Stomach smooth muscle (tissue), 2 donors: ENCODE results near the gene GFPT2.

ENCODE experiments used
- H3K27ac ChIP-seq: one replicate; pipeline ENCODE4 v1.7.0; 2013; ENCODE audit warnings: mild to moderate bottlenecking, low read length, inconsistent platforms
- H3K27me3 ChIP-seq, 2 donors: one replicate each; pipeline ENCODE4 v1.7.0; 2013; ENCODE audit warnings: low read length in 2 of 2; ENCODE audit not compliant: insufficient read depth in 2 of 2, control insufficient read depth in 1 of 2
- H3K36me3 ChIP-seq, 2 donors: one replicate each; pipeline ENCODE4 v1.7.0; 2013; ENCODE audit warnings: low read length in 2 of 2; ENCODE audit not compliant: control insufficient read depth in 2 of 2, insufficient read depth in 2 of 2
- H3K4me1 ChIP-seq: one replicate; pipeline ENCODE4 v1.7.0; 2013; ENCODE audit warnings: low read length; ENCODE audit not compliant: control insufficient read depth, insufficient read depth
- H3K4me3 ChIP-seq, 2 donors: one replicate each; pipeline ENCODE4 v1.7.0; 2013; ENCODE audit warnings: low read length in 2 of 2
- H3K9ac ChIP-seq, 2 donors: one replicate each; pipeline ENCODE4 v1.7.0; 2013; ENCODE audit warnings: low read length in 2 of 2, mild to moderate bottlenecking in 1 of 2
- H3K9me3 ChIP-seq, 2 donors: one replicate each; pipeline ENCODE4 v1.7.0; 2013; ENCODE audit warnings: low read length in 2 of 2; ENCODE audit not compliant: control insufficient read depth in 2 of 2
- donor health status: healthy.
- donor health status: Pancreatic carcinoma.

GFPT2 gene

DNA sequence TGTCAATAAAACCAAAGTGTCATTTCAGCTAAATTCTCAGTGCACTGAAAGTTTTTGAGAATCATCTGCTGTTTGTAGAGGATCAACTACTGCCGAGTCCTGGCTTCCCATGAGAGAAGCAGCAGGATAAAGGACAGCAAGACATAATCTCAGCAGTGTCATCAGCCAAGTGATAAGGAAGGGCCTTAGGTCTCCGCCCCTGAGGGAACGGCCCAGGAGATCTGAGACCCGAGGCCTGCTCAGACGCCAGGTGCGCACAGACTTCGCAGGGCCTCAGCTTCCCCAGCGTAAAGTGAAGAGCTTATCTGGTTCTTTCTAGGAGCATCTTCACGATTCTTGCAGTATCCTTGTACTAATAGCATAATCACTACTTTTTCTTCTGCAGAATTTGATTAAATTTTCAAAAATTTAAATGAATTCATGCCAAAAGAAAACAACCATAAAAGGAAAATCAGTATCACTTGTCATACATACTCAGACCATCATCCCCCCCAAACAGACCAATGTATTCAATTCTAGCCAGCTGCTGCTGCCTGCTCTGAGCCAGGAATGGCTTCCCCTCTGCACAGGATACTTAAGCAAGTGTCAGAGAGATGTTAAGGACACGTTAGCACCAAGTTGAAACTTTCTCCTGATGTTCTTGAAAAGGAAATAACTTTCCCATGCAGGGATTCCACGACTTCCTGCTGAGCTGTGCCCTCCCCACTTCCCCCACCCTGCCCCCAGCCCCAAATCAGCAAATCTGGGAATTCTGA lies 2.2 kb downstream of the GFPT2 start:
- peaks cover 8 to 10% of the 10 kb centered on the region in 2 donors for H3K27me3 ChIP-seq
- H3K4me1 ChIP-seq, result peaks cover 29% of the 10 kb centered on the region
- H3K9me3 ChIP-seq, result no peaks in the 10 kb centered on the region
- H3K27ac ChIP-seq, result no peak overlapping the region
- no peak overlapping the region for H3K9ac ChIP-seq
- no peak overlapping the region for H3K4me3 ChIP-seq
- no peaks in the 10 kb centered on the region for H3K36me3 ChIP-seq

- Histone ChIP-seq H3K4me3 (peak overlapping the region in 1 of 2 donors; percentile 22), H3K36me3 (no peaks in the 10 kb centered on the region), H3K4me1 (peaks cover 29% of the 10 kb centered on the region), H3K27ac (no peak overlapping the region), H3K9me3 (no peaks in the 10 kb centered on the region), H3K27me3 (peaks cover 8 to 10% of the 10 kb centered on the region in 2 donors), H3K9ac (no peak overlapping the region)
Observed at GRCh38 chr5:180350296-180350695, 2.8 kb downstream of the GFPT2 start.

GRCh38 chr5:180349391-180349790 lies 3.7 kb downstream of the GFPT2 start:
- no peak overlapping the region for H3K4me3 ChIP-seq

GRCh38 chr5:180348336-180348735 lies 4.8 kb downstream of the GFPT2 start:
- H3K9ac ChIP-seq, result no peak overlapping the region
- no peak overlapping the region for H3K27ac ChIP-seq
- peaks cover 0 to 4% of the 10 kb centered on the region in 2 donors for H3K27me3 ChIP-seq
- no peaks in the 10 kb centered on the region for H3K9me3 ChIP-seq
- H3K4me1 ChIP-seq, result peaks cover 38% of the 10 kb centered on the region
- no peaks in the 10 kb centered on the region for H3K36me3 ChIP-seq
- H3K4me3 ChIP-seq, result no peak overlapping the region

More at GRCh38 chr5:180349391-180349790, 3.7 kb downstream of the GFPT2 start:
- H3K9me3 ChIP-seq, result no peaks in the 10 kb centered on the region
- H3K36me3 ChIP-seq, result no peaks in the 10 kb centered on the region
- no peak overlapping the region for H3K27ac ChIP-seq
- peaks cover 30% of the 10 kb centered on the region for H3K4me1 ChIP-seq
- no peak overlapping the region for H3K9ac ChIP-seq
- H3K27me3 ChIP-seq, result peaks cover 4% of the 10 kb centered on the region in 2 donors

DNA sequence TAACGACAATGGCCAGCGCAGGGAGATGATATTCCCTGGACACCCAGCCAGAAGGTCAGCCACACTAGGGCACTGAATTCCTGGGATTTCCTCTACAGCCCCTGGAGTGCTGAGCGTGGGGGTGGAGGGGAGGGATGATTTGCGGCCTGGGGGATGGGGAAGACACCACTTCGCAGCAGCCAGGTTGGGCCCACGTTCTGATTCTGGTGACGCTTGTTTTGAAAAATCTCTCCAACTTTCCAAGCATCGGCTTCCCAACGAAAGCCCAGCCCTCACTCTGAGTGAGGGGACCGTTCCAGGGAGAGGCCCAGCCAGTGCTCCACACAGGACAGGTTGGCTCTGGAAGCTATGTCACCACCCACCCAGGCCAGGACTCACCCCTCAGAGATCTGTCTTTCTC lies 5.4 kb downstream of the GFPT2 start:
- Histone ChIP-seq H3K9me3 (no peaks in the 10 kb centered on the region), H3K9ac (no peak overlapping the region), H3K4me1 (peaks cover 38% of the 10 kb centered on the region), H3K27ac (no peak overlapping the region), H3K27me3 (peaks cover 0 to 4% of the 10 kb centered on the region in 2 donors), H3K36me3 (no peaks in the 10 kb centered on the region), H3K4me3 (no peak overlapping the region)

- Histone ChIP-seq H3K4me3 (no peak overlapping the region), H3K27me3 (no peaks in the 10 kb centered on the region), H3K27ac (no peak overlapping the region), H3K4me1 (peaks cover 27% of the 10 kb centered on the region), H3K36me3 (no peaks in the 10 kb centered on the region), H3K9ac (no peak overlapping the region), H3K9me3 (no peaks in the 10 kb centered on the region)
Observed at GRCh38 chr5:180346358-180346757, 6.8 kb downstream of the GFPT2 start.

- no peak overlapping the region for H3K9ac ChIP-seq
- peaks cover 27% of the 10 kb centered on the region for H3K4me1 ChIP-seq
- H3K4me3 ChIP-seq, result no peak overlapping the region
- H3K27ac ChIP-seq, result no peak overlapping the region
- no peaks in the 10 kb centered on the region for H3K36me3 ChIP-seq
- H3K9me3 ChIP-seq, result no peaks in the 10 kb centered on the region
- H3K27me3 ChIP-seq, result no peaks in the 10 kb centered on the region
Observed at GRCh38 chr5:180345781-180346180, 7.4 kb downstream of the GFPT2 start.

DNA sequence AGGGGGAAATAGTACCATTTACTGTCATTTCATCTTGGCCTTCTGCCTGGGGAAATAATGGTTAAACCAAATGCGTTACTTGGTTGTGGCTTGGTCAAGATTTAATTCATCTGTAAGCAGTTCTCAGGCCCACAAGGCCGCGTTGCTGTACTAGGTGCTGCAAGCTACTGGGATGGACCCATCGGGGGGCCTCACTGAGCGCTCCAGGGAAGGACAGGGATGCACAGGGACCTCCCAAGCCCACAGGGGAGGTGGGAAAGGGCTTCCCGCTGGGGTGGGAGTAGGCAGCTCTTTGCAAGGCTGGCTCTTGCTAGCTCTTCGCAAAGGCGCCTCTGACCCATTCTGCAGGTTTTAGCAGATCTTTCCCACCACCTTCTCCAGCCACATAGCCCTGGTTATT lies 8.0 kb downstream of the GFPT2 start:
- Histone ChIP-seq H3K36me3 (no peaks in the 10 kb centered on the region), H3K27ac (no peak overlapping the region), H3K27me3 (no peaks in the 10 kb centered on the region), H3K4me1 (peaks cover 25% of the 10 kb centered on the region), H3K9me3 (no peaks in the 10 kb centered on the region), H3K4me3 (no peak overlapping the region), H3K9ac (no peak overlapping the region)

- Histone ChIP-seq H3K36me3 (no peaks in the 10 kb centered on the region), H3K27me3 (no peaks in the 10 kb centered on the region), H3K4me1 (peaks cover 27% of the 10 kb centered on the region), H3K9ac (no peak overlapping the region), H3K27ac (no peak overlapping the region), H3K9me3 (no peaks in the 10 kb centered on the region), H3K4me3 (no peak overlapping the region)
Observed at GRCh38 chr5:180344696-180344999, 8.5 kb downstream of the GFPT2 start.

GRCh38 chr5:180343831-180344695 lies 9.1 kb downstream of the GFPT2 start:
- H3K27me3 ChIP-seq, result no peaks in the 10 kb centered on the region
- H3K27ac ChIP-seq, result no peak overlapping the region
- H3K9ac ChIP-seq, result no peak overlapping the region
- peaks cover 30% of the 10 kb centered on the region for H3K4me1 ChIP-seq
- H3K4me3 ChIP-seq, result no peak overlapping the region
- H3K36me3 ChIP-seq, result no peaks in the 10 kb centered on the region
- H3K9me3 ChIP-seq, result no peaks in the 10 kb centered on the region
